ENCODE measurements around the gene ZFAND3. TPM values are rescaled to one million over a fixed set of nuclear protein-coding genes. Genes with fewer than 3 reads are reported as not detected.

Gene ZFAND3
- total and polyA plus RNA-seq, 2 experiments from 2014 or later, result 16.9 to 28.2 TPM

GRCh38 chr6:37889051-37889450, 69.5 kb downstream of the ZFAND3 start:
- Mint-ChIP-seq H3K4me3 (no peak overlapping the region), H3K27me3 (ENCODE audit: insufficient read depth, low read depth, poor library complexity) (no peaks in the 10 kb centered on the region), H3K36me3 (ENCODE audit: low read depth) (no peaks in the 10 kb centered on the region), H3K9me3 (no peaks in the 10 kb centered on the region), H3K27ac (no peak overlapping the region), H3K4me1 (peaks cover 2% of the 10 kb centered on the region; the same call in 2 of the 3 replicates)
- Histone ChIP-seq H2AFZ (no peak overlapping the region), H3K79me2 (replicated peaks; ENCODE audit: insufficient read depth) (peaks cover 61% of the 10 kb centered on the region), H3K36me3 (ENCODE audit: insufficient read depth) (no peaks in the 10 kb centered on the region), H3K27ac (ENCODE audit: low read depth) (no peak overlapping the region), H3K9me2 (ENCODE audit: insufficient read depth) (no peaks in the 10 kb centered on the region), H3K27me3 (ENCODE audit: insufficient read depth) (no peaks in the 10 kb centered on the region), H3F3A (replicated peaks; ENCODE audit: low read depth) (no peaks in the 10 kb centered on the region), H3K4me1 (ENCODE audit: insufficient read depth) (no peaks in the 10 kb centered on the region), H4K20me1 (replicated peaks; ENCODE audit: insufficient read depth) (peaks cover 13% of the 10 kb centered on the region), H3K4me2 (no peak overlapping the region), H3K4me3 (no peak overlapping the region)
- no peak for ATAC-seq
- DNase-seq (ENCODE audit: low spot score), result no peak
- TF ChIP-seq STAT1 (IDR thresholded peaks at IDR 0.05; ENCODE audit: unreplicated experiment) (no peak), JUNB (IDR thresholded peaks at IDR 0.05; ENCODE audit: unreplicated experiment) (no peak), REST (IDR thresholded peaks at IDR 0.05; ENCODE audit: unreplicated experiment) (no peak), ZNF114 (CRISPR knock-in tag; IDR thresholded peaks at IDR 0.05) (no peak), ZNF462 (CRISPR knock-in tag; IDR thresholded peaks at IDR 0.05) (no peak), EZH2 (IDR thresholded peaks at IDR 0.05; ENCODE audit: low read depth, unreplicated experiment) (no peak), ZNF331 (CRISPR knock-in tag; IDR thresholded peaks at IDR 0.05; ENCODE audit: low read depth) (no peak), CREB1 (CRISPR knock-in tag; IDR thresholded peaks at IDR 0.05; ENCODE audit: low read depth) (no peak), NANOG (IDR thresholded peaks at IDR 0.05; ENCODE audit: borderline replicate concordance) (no peak), POLR2AphosphoS5 (IDR thresholded peaks at IDR 0.05; ENCODE audit: low read depth) (no peak), ETS1 (IDR thresholded peaks at IDR 0.05) (no peak), CTCF (conservative IDR thresholded peaks at IDR 0.05; ENCODE audit: low read depth in 2 of 2) (no peak), EZH2phosphoT487 (IDR thresholded peaks at IDR 0.05; ENCODE audit: unreplicated experiment) (no peak)

Measured in GM23338 (cell line).